GM03348 (cell line): ENCODE data around the gene CPT1A.

Experiments
- DNase-seq: peaks from one replicate; pipeline ENCODE4 v3.0.0; 2012; ENCODE audit warnings: low spot score

Gene CPT1A

DNA sequence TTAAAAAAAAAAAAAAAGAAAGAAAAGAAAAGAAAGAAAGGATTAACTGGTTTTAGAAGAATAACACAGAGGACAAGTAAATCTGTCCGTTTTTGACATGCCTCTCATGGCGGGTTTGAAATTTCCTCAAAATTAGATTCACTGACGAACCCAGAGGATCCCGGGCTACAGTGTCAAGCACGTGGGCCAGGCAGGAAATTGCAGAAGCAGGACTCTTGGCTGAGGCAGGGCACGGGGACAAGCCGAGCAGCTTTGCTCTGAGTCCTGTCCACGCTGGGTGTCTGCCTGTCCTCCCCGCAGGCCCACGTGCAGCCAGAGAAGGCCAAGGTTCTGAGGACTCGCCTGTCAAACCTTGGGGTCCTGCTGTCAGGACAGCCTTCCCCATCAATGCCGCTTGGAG lies 132.7 kb downstream of the CPT1A start:
- DNase-seq, result no peak

DNA sequence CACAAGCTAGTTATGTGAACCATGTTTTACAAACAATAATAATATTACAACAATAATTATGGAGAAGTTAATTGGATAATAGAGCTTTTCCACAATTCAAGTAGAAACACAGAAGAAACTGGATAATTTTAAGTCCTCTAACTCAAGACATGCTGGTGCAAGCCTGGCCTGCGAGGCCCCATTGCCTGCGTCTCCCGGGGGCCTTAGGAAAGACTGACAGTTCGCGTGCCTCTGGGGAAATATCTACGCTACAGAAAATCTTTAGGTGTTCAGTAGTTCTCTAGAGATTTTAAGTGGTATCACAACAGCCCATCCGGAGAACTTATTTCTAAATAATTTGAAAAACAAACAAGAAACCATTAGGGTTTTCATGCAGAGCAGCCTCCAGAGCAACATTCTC lies 134.2 kb downstream of the CPT1A start:
- no peak for DNase-seq

DNA sequence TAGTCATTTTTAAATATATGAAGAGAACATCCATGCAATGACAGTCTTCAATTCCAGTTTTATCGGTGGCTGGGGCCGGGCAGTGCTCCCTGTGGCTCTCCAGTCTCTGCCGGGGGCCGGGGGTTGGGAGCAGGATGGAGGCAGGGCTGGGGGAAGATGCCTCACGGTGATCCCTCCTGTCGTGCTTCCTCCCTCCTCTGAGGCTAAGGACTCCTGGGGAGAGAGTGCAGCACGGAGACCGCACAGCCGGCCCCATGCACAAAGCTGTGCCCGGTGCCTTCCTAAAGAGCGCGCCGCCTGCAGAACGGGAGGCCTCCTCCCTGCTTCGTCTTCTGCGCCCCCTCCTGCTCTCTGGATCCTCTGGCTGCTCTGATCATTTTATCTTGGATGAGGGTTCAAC lies 136.8 kb downstream of the CPT1A start:
- no peak for DNase-seq
